Activated CD8-positive, alpha-beta memory T cell treated with anti-CD3 and anti-CD28 coated beads, Interleukin-2, amount 10 ng/mL, durations not matched to agents 7 days and 5 days (primary cell): ENCODE measurements around the gene DLL1. TPM values are rescaled to one million over a fixed set of nuclear protein-coding genes. Genes with fewer than 3 reads are reported as not detected.

Source experiments
- ATAC-seq: fragments of 150-1000 bp; cut with Tn5 transposase; one replicate; pipeline ENCODE4 v1.10.0; 2021; ENCODE audit warnings: moderate library complexity
- CTCF ChIA-PET: fragments of 350-600 bp; sonication (Branson Sonifier 250); formaldehyde crosslinking; loops from one replicate; lab custom pipeline; 2021; ENCODE audit warnings: antibody characterized with exemption; lab: Charles Lee
- DNase-seq: peaks from one replicate; pipeline ENCODE4 v3.0.0-alpha.2; 2020
- H3K27ac Mint-ChIP-seq: one replicate; pipeline ENCODE4 v1.8.0; 2021; ENCODE audit warnings: mild to moderate bottlenecking, mixed read lengths
- H3K27me3 Mint-ChIP-seq: one replicate; pipeline ENCODE4 v1.8.0; 2021; ENCODE audit warnings: mixed read lengths
- H3K36me3 Mint-ChIP-seq: one replicate; pipeline ENCODE4 v1.8.0; 2021; ENCODE audit warnings: mild to moderate bottlenecking, mixed read lengths
- H3K4me1 Mint-ChIP-seq: one replicate; pipeline ENCODE4 v1.8.0; 2021; ENCODE audit warnings: mixed read lengths
- H3K4me3 Mint-ChIP-seq: one replicate; pipeline ENCODE4 v1.8.0; 2021; ENCODE audit warnings: mild to moderate bottlenecking, moderate library complexity, mixed read lengths
- H3K9me3 Mint-ChIP-seq: one replicate; pipeline ENCODE4 v1.8.0; 2022; ENCODE audit warnings: low read depth, mixed read lengths
- total RNA-seq, 2 experiments: library from RNA; stranded (reverse); gene quantifications; one replicate each; pipeline ENCODE4 v1.2.3, GENCODE V29; 2021

Gene DLL1
- total RNA-seq, 2 experiments from 2014 or later: 0.37 to 1.2 TPM

GRCh38 chr6:170274713-170275560 lies 15.9 kb downstream of the DLL1 start:
- no peak overlapping the region for H3K4me3 Mint-ChIP-seq
- H3K4me1 Mint-ChIP-seq: peaks cover 26% of the 10 kb centered on the region
- ATAC-seq (no peak), DNase-seq (no peak)
- no peak overlapping the region for H3K27ac Mint-ChIP-seq
- H3K36me3 Mint-ChIP-seq: no peaks in the 10 kb centered on the region
- peaks cover 87% of the 10 kb centered on the region for H3K27me3 Mint-ChIP-seq
- no peaks in the 10 kb centered on the region for H3K9me3 Mint-ChIP-seq
- CTCF ChIA-PET: no interaction called here

GRCh38 chr6:170273681-170274080 lies 17.2 kb downstream of the DLL1 start:
- Mint-ChIP-seq H3K9me3 (no peaks in the 10 kb centered on the region), H3K4me3 (no peak overlapping the region), H3K36me3 (no peaks in the 10 kb centered on the region), H3K27me3 (peaks cover 85% of the 10 kb centered on the region), H3K4me1 (peaks cover 22% of the 10 kb centered on the region), H3K27ac (no peak overlapping the region)
- ATAC-seq: no peak
- DNase-seq: no peak
- CTCF ChIA-PET: no interaction called here

DNA sequence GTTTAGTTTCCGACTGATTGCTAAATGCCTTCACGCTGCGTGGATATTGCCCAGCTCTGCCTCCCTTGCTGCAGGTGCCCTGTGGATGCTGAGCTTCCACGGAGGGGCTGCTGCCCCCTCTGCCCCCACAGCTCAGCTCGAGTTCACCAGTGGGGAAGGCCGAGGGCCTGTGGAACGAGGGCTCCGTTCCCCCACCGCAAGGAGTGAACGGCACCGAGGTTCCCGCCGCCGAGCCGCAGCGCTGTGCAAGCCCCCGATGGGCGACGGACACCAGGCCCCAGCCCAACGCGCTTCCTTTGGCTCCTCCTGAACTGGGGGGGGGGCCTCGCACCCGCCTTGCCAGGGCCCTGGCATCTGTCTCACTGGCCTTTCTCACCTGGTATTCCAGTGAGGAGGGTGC lies 17.7 kb downstream of the DLL1 start:
- Mint-ChIP-seq H3K4me1 (peaks cover 17% of the 10 kb centered on the region), H3K27me3 (peaks cover 84% of the 10 kb centered on the region), H3K9me3 (no peaks in the 10 kb centered on the region)

GRCh38 chr6:170272341-170273065 lies 18.4 kb downstream of the DLL1 start:
- Mint-ChIP-seq H3K27ac (no peak overlapping the region), H3K27me3 (peaks cover 83% of the 10 kb centered on the region), H3K4me1 (peaks cover 15% of the 10 kb centered on the region), H3K4me3 (no peak overlapping the region), H3K9me3 (no peaks in the 10 kb centered on the region), H3K36me3 (no peaks in the 10 kb centered on the region)
- no peak for DNase-seq
- CTCF ChIA-PET: no interaction called here
- ATAC-seq: no peak

More for the DNA sequence above, 17.7 kb downstream of the DLL1 start:
- no peaks in the 10 kb centered on the region for H3K36me3 Mint-ChIP-seq
- no peak overlapping the region for H3K4me3 Mint-ChIP-seq
- no peak overlapping the region for H3K27ac Mint-ChIP-seq
- CTCF ChIA-PET: no interaction called here
- ATAC-seq (no peak), DNase-seq (no peak)

- Mint-ChIP-seq H3K4me1 (peaks cover 15% of the 10 kb centered on the region), H3K4me3 (no peak overlapping the region), H3K9me3 (no peaks in the 10 kb centered on the region), H3K27me3 (peaks cover 78% of the 10 kb centered on the region), H3K36me3 (no peaks in the 10 kb centered on the region), H3K27ac (no peak overlapping the region)
- ATAC-seq (peak; percentile 82), DNase-seq (peak; percentile 72)
- CTCF ChIA-PET: no interaction called here
Observed at GRCh38 chr6:170271771-170272314, 19.0 kb downstream of the DLL1 start.

GRCh38 chr6:170270984-170271593 lies 19.8 kb downstream of the DLL1 start:
- H3K4me1 Mint-ChIP-seq: peaks cover 15% of the 10 kb centered on the region
- no peak overlapping the region for H3K4me3 Mint-ChIP-seq
- no peak for DNase-seq
- H3K36me3 Mint-ChIP-seq: no peaks in the 10 kb centered on the region
- H3K27ac Mint-ChIP-seq: no peak overlapping the region
- no peak for ATAC-seq
- CTCF ChIA-PET: interaction anchor here (1.2 kb wide), 1 partner anchor 9 kb away, joined by 3 read pairs; no protein-coding TSS in a partner anchor
- H3K9me3 Mint-ChIP-seq: no peaks in the 10 kb centered on the region
- peaks cover 75% of the 10 kb centered on the region for H3K27me3 Mint-ChIP-seq

- DNase-seq (no peak), ATAC-seq (no peak)
- no peak overlapping the region for H3K27ac Mint-ChIP-seq
- H3K4me3 Mint-ChIP-seq: no peak overlapping the region
- H3K36me3 Mint-ChIP-seq: no peaks in the 10 kb centered on the region
- CTCF ChIA-PET: interaction anchor here (1.2 kb wide), 1 partner anchor 8 kb away, joined by 3 read pairs; no protein-coding TSS in a partner anchor
- H3K4me1 Mint-ChIP-seq: peaks cover 15% of the 10 kb centered on the region
- H3K9me3 Mint-ChIP-seq: no peaks in the 10 kb centered on the region
- H3K27me3 Mint-ChIP-seq: peaks cover 73% of the 10 kb centered on the region
Observed at GRCh38 chr6:170269846-170270541, 20.9 kb downstream of the DLL1 start.

DNA sequence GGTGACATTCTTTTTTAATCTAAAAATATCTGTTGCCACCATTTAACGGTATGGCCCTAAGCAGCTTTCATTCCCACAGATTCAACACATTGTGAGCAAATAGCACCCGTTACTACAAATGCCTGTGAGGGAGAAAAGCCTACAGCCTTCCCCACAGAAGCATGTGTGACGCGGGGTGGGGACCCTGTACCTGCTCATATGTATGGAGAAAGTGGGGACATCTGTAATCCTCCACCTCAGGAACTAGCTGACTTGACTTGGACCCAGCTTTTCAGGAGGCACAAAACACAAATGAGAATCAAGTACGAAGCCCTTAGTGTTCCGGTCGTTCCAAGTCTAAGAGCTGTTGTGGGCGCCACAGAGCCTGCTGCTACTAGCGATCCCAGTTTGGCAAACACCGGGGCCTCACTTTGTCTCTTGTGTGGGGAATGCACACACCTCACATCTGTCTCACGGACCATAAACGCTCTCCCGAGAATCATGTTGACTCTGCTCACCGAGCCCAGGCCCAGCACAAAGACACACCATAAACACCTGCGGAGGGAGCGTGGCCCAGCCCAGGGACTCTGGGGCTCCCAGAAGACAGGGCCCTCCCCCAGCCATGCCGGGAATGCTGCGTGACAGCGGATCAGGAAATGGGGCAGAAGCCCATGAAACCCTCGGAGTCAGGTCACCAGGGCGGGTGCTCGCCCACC lies 21.6 kb downstream of the DLL1 start:
- peaks cover 72% of the 10 kb centered on the region for H3K27me3 Mint-ChIP-seq
- ATAC-seq: no peak
- peaks cover 15% of the 10 kb centered on the region for H3K4me1 Mint-ChIP-seq
- no peaks in the 10 kb centered on the region for H3K36me3 Mint-ChIP-seq
- no peak overlapping the region for H3K27ac Mint-ChIP-seq
- H3K4me3 Mint-ChIP-seq: no peak overlapping the region
- DNase-seq: no peak
- no peaks in the 10 kb centered on the region for H3K9me3 Mint-ChIP-seq
- CTCF ChIA-PET: no interaction called here

DNA sequence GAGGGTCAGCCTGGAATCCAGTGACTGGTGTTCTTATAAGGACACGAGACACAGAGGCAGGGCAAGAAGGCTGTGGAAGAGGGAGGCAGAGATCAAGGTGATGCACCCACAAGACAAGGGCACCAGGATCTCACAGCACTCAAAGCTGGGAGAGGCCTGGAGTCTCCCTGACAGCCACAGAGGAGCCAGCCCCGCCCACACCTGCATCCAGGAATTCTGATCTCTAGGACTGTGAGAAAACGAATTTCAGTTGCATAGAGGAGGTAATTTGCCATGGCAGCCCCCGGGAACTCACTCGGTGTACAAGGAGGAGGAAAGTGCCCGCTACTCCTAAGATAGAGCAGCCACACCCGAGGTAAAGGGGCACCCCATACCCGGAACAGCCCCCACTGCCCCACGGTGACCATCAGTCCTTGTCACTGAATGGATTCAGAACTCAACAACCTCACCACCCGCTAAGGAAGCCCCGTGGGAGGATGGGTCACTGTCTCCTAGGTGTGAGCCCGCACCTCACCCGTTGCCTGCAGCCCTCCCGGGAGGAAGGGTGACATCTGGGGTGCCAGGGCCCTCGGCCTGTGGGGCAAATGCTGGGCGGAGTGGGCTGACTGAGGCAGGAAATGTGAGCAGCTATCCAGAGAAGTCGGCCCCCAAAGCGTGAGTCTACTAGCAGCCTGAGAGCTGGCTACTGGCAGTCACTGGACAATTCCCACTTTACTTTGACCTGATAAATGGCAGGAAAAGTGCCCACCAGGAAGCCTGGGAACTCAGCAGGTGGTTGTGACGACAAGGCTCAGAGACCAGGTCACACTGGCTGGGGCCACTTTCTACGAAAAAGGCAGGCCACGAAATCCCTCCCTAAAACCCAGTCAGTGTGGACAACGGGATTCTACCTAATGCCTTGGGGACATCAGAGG lies 22.4 kb downstream of the DLL1 start:
- no peaks in the 10 kb centered on the region for H3K36me3 Mint-ChIP-seq
- H3K9me3 Mint-ChIP-seq: no peaks in the 10 kb centered on the region
- H3K4me3 Mint-ChIP-seq: no peak overlapping the region
- DNase-seq (no peak), ATAC-seq (no peak)
- H3K27ac Mint-ChIP-seq: no peak overlapping the region
- CTCF ChIA-PET: no interaction called here
- H3K27me3 Mint-ChIP-seq: peaks cover 72% of the 10 kb centered on the region
- H3K4me1 Mint-ChIP-seq: peaks cover 15% of the 10 kb centered on the region

GRCh38 chr6:170267688-170268087 lies 23.2 kb downstream of the DLL1 start:
- ATAC-seq (no peak), DNase-seq (no peak)
- Mint-ChIP-seq H3K36me3 (no peaks in the 10 kb centered on the region), H3K27ac (no peak overlapping the region), H3K4me1 (peaks cover 13% of the 10 kb centered on the region), H3K9me3 (no peaks in the 10 kb centered on the region), H3K27me3 (peaks cover 72% of the 10 kb centered on the region), H3K4me3 (no peak overlapping the region)
- CTCF ChIA-PET: no interaction called here

- Mint-ChIP-seq H3K4me3 (no peak overlapping the region), H3K27me3 (peaks cover 67% of the 10 kb centered on the region), H3K27ac (no peak overlapping the region), H3K4me1 (no peaks in the 10 kb centered on the region), H3K9me3 (no peaks in the 10 kb centered on the region), H3K36me3 (no peaks in the 10 kb centered on the region)
- no peak for ATAC-seq
- no peak for DNase-seq
- CTCF ChIA-PET: interaction anchor here (0.9 kb wide), 1 partner anchor 21 kb away, joined by 3 read pairs; no protein-coding TSS in a partner anchor
Observed at GRCh38 chr6:170266061-170266825, 24.6 kb downstream of the DLL1 start.
